GM19035 (cell line): Measurements from ENCODE around the gene LANCL2.
"Not testable (repeated sequence)": the region's sequence is repeated elsewhere in the genome, so short reads cannot be mapped to it uniquely, and the experiment has no call there.

Experiments
- ATAC-seq: cut with Tn5 transposase; IDR thresholded peaks from one replicate; pipeline ENCODE4 v1.9.1; 2021; ENCODE audit not compliant: unreplicated experiment

The LANCL2 gene

GRCh38 chr7:55402506-55402905 lies 37.4 kb downstream of the LANCL2 start:
- ATAC-seq = not testable (repeated sequence)

GRCh38 chr7:55405856-55406541 lies 40.9 kb downstream of the LANCL2 start:
- no peak for ATAC-seq

GRCh38 chr7:55409482-55410225 lies 44.5 kb downstream of the LANCL2 start:
- ATAC-seq = no peak

- ATAC-seq = no peak
Observed at GRCh38 chr7:55410667-55411239, 45.6 kb downstream of the LANCL2 start.

- ATAC-seq = no peak
Observed at GRCh38 chr7:55411844-55412243, 46.7 kb downstream of the LANCL2 start.

- ATAC-seq = no peak
Observed at GRCh38 chr7:55413442-55413841, 48.3 kb downstream of the LANCL2 start.

GRCh38 chr7:55415173-55415778 lies 50.1 kb downstream of the LANCL2 start:
- ATAC-seq = peak; percentile 92

- not testable (repeated sequence) for ATAC-seq
Observed at GRCh38 chr7:55417456-55417855, 52.3 kb downstream of the LANCL2 start.

GRCh38 chr7:55420530-55420929 lies 55.4 kb downstream of the LANCL2 start:
- no peak for ATAC-seq

GRCh38 chr7:55423277-55423711 lies 58.2 kb downstream of the LANCL2 start:
- ATAC-seq = no peak

GRCh38 chr7:55423891-55424290 lies 58.8 kb downstream of the LANCL2 start:
- ATAC-seq = no peak

GRCh38 chr7:55425141-55425752 lies 60.1 kb downstream of the LANCL2 start:
- ATAC-seq = no peak

GRCh38 chr7:55426676-55427075 lies 61.5 kb downstream of the LANCL2 start:
- ATAC-seq = no peak

- no peak for ATAC-seq
Observed at GRCh38 chr7:55427342-55427741, 62.2 kb downstream of the LANCL2 start.

- ATAC-seq = no peak
Observed at GRCh38 chr7:55427800-55428199, 62.7 kb downstream of the LANCL2 start.

GRCh38 chr7:55429835-55430499 lies 64.8 kb downstream of the LANCL2 start:
- ATAC-seq = no peak

- ATAC-seq = no peak
Observed at GRCh38 chr7:55431898-55432297, 66.8 kb downstream of the LANCL2 start.

GRCh38 chr7:55432506-55432905 lies 67.4 kb downstream of the LANCL2 start:
- ATAC-seq = no peak

- peak; percentile 59 for ATAC-seq
Observed at GRCh38 chr7:55432939-55433784, 68.0 kb downstream of the LANCL2 start.

- no peak for ATAC-seq
Observed at GRCh38 chr7:55435466-55435865, 70.3 kb downstream of the LANCL2 start.
